ENCODE data around the gene NPFF. TPM values are rescaled to one million over a fixed set of nuclear protein-coding genes. Genes with fewer than 3 reads are reported as not detected.
A peak's percentile ranks its signal among the peaks of the same experiment; 100 is the strongest.

Gene NPFF
- total and polyA plus RNA-seq, 2 of the 13 experiments (the other 11 are each of a cell fraction or from before 2014, with no cell fraction given): not detected

GRCh38 chr12:53500776-53501614 lies 6.3 kb downstream of the NPFF start, which contains the start of gene TARBP2 (continued):
- TF ChIP-seq FOXK1 (CRISPR knock-in tag; IDR thresholded peaks at IDR 0.05; ENCODE audit: borderline replicate concordance, low read depth): peak; percentile 45; the same call in 1 of the 2 replicates
- no peak for TF ChIP-seq ZNF569 (CRISPR knock-in tag; IDR thresholded peaks at IDR 0.05; ENCODE audit: borderline replicate concordance)
- no peak for TF ChIP-seq ZMYM2 (CRISPR knock-in tag; IDR thresholded peaks at IDR 0.05)
- peak; percentile 88 for TF ChIP-seq KLF6 (CRISPR knock-in tag; IDR thresholded peaks at IDR 0.05)
- TF ChIP-seq ZBTB21 (CRISPR knock-in tag; IDR thresholded peaks at IDR 0.05): peak; percentile 90
- TF ChIP-seq ZNF598 (CRISPR knock-in tag; IDR thresholded peaks at IDR 0.05; ENCODE audit: borderline replicate concordance): peak; percentile 90; the same call in 1 of the 2 replicates
- no peak for TF ChIP-seq ZBTB40 (IDR thresholded peaks at IDR 0.05)
- peak; percentile 88 for TF ChIP-seq ZBTB40 (CRISPR knock-in tag; IDR thresholded peaks at IDR 0.05)
- TF ChIP-seq ZSCAN30 (CRISPR knock-in tag; IDR thresholded peaks at IDR 0.05): no peak
- peak; percentile 89 for TF ChIP-seq CREB1 (IDR thresholded peaks at IDR 0.05)
- TF ChIP-seq CREB1 (CRISPR knock-in tag; IDR thresholded peaks at IDR 0.05): peak; percentile 93
- peak; percentile 79 for TF ChIP-seq ZNF224 (CRISPR knock-in tag; IDR thresholded peaks at IDR 0.05)
- TF ChIP-seq XBP1 (CRISPR knock-in tag; IDR thresholded peaks at IDR 0.05): no peak
- TF ChIP-seq, protein P1, sequence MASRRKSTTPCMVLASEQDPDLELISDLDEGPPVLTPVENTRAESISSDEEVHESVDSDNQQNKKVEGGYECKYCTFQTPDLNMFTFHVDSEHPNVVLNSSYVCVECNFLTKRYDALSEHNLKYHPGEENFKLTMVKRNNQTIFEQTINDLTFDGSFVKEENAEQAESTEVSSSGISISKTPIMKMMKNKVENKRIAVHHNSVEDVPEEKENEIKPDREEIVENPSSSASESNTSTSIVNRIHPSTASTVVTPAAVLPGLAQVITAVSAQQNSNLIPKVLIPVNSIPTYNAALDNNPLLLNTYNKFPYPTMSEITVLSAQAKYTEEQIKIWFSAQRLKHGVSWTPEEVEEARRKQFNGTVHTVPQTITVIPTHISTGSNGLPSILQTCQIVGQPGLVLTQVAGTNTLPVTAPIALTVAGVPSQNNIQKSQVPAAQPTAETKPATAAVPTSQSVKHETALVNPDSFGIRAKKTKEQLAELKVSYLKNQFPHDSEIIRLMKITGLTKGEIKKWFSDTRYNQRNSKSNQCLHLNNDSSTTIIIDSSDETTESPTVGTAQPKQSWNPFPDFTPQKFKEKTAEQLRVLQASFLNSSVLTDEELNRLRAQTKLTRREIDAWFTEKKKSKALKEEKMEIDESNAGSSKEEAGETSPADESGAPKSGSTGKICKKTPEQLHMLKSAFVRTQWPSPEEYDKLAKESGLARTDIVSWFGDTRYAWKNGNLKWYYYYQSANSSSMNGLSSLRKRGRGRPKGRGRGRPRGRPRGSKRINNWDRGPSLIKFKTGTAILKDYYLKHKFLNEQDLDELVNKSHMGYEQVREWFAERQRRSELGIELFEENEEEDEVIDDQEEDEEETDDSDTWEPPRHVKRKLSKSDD (CRISPR knock-in tag; IDR thresholded peaks at IDR 0.05; ENCODE audit: low read depth): no peak
- TF ChIP-seq ELK4 (CRISPR knock-in tag; IDR thresholded peaks at IDR 0.05; ENCODE audit: borderline replicate concordance): peak; percentile 92; the same call in 1 of the 2 replicates
- TF ChIP-seq ZNF431 (CRISPR knock-in tag; IDR thresholded peaks at IDR 0.05; ENCODE audit: borderline replicate concordance, low read depth): no peak
- TF ChIP-seq TMF1 (CRISPR knock-in tag; IDR thresholded peaks at IDR 0.05; ENCODE audit: low read depth): peak; percentile 70; the same call in 1 of the 2 replicates
